ENCODE results near the gene GRIN2A.

- no peak for TF ChIP-seq CHD2 (IDR thresholded peaks at IDR 0.05; ENCODE audit: low read length, partially characterized antibody)
- no peak for TF ChIP-seq CTCF (IDR thresholded peaks at IDR 0.05)
- no peak for TF ChIP-seq POLR2A (IDR thresholded peaks at IDR 0.05; ENCODE audit: low read length)
- no peak for TF ChIP-seq EP300 (IDR thresholded peaks at IDR 0.05)
- TF ChIP-seq CHD4 (IDR thresholded peaks at IDR 0.05; ENCODE audit: borderline replicate concordance): no peak
- TF ChIP-seq KDM5A (IDR thresholded peaks at IDR 0.05): no peak
- no peak for TF ChIP-seq ZFP36 (IDR thresholded peaks at IDR 0.05; ENCODE audit: borderline replicate concordance, partially characterized antibody)
- TF ChIP-seq CEBPB (IDR thresholded peaks at IDR 0.05): no peak
- TF ChIP-seq RARB (CRISPR knock-in tag; IDR thresholded peaks at IDR 0.05): no peak
- TF ChIP-seq PBX3 (IDR thresholded peaks at IDR 0.05): no peak
- no peak for TF ChIP-seq BCL3 (IDR thresholded peaks at IDR 0.05)
- no peak for TF ChIP-seq JUNB (IDR thresholded peaks at IDR 0.05)
Observed at GRCh38 chr16:9798474-9798873, 383.8 kb downstream of the GRIN2A start.
